Activated T-cell treated with anti-CD3 and anti-CD28 coated beads for 24 hours (primary cell): ENCODE results near the gene CD109.
"Not testable (repeated sequence)": the region's sequence is repeated elsewhere in the genome, so short reads cannot be mapped to it uniquely, and the experiment has no call there.

Experiments
- DNase-seq: peaks from one replicate; pipeline ENCODE4 v3.0.0-alpha.2; 2020; ENCODE audit warnings: low read depth

CD109 gene

GRCh38 chr6:73688351-73688750 is 7.7 kb upstream of the CD109 start:
- no peak for DNase-seq

DNA sequence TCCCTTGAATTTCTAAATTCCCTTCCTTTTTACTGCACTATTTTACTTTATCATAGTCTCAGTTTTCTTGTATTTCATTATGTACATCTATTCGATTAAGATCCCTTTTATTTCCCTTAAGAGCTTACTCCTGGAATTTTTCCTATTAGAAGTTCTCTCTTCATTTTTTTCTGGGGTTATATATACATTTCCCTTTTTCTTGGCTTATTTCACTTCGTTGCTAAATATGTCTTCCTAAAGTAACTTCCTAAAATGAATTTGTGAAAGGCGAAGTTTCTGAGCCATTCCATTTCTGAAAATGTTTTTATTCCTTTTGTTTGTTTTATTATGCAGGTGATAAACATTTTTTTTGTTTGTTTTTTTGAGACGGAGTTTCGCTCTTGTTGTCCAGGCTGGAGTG is 5.9 kb upstream of the CD109 start:
- DNase-seq = no peak

DNA sequence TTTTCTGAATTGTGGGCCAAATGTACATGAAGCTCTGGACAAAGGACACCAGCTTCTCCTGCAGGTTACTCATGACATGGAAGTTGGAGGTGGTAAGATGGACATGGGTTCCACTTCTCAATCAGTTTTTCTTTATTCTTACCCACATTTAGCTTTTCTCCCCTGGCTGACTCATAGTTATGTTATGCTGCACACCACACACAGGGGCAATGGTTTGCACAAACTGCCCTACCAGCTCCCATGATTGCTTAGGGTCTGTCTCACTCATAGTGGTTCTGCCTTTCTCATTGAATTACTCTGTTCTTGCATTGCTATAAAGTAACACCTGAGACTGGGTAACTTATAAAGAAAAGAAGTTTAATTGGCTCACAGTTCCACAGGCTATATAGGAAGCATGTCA is 4.5 kb upstream of the CD109 start:
- no peak for DNase-seq

GRCh38 chr6:73694711-73695411 is 1.1 kb upstream of the CD109 start:
- DNase-seq = no peak

- DNase-seq = no peak
These were observed 1.1 kb downstream of the CD109 start for GRCh38 chr6:73696966-73697655.

DNA sequence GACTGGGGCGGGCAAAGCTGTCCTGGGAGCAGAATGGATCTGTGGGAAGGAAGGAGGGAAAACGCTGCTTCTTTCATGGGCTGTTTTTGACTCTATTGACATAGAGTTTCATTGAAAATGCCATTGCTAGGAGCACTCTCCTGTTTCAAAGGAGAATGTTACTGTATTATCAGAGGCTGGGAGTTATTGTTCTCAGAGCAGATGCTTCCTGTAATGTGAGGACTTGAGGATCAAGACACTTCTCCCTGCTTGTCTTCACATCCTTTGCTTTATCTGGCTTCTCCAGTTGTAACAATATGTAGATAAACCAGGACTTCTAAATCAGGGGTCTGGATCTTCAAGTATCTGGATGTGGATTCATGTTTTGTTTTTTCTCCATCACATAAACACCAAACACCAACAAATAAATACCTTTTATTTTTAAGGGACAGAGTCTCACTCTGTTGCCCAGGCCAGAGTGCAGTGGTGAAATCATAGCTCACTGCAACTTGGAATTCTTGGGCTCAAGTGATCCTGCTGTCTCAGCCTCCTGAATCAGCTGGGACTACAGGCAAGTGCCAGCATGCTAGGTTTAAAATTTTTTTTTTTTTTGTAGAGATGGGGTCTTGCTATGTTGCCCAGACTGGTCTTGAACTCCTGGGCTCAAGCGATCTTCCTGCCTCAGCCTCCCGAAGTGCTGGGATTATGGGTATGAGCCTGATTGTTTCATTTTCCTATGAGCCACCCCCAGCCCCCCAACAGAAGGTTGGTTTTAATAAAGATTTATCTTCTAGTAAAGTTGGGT is 3.9 kb downstream of the CD109 start:
- no peak for DNase-seq

GRCh38 chr6:73702444-73702843 is 6.4 kb downstream of the CD109 start:
- DNase-seq = no peak

- no peak for DNase-seq
These were observed 7.5 kb downstream of the CD109 start for GRCh38 chr6:73703466-73703865.

- peak; percentile 23 for DNase-seq
These were observed 8.3 kb downstream of the CD109 start for GRCh38 chr6:73704260-73704659.

DNA sequence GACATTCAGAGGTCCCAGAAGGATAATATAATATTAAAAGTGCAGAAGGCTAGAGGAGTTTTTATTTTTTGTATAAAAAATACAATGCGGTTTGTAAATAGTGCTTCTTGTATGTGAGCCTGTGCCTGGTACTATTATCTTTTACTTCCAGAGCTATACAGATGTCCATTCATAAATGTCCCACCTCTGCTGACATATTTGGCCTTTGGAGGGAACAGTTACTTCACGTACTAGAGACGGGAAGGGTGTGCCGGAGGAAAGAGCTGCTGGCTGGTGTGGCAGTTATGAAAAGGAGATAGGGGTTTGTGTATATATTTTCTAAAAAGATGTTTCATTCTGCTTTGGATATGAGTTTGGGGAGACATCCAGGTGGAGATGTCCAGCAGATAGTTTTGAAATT is 8.8 kb downstream of the CD109 start:
- no peak for DNase-seq

GRCh38 chr6:73706971-73707370 is 11.0 kb downstream of the CD109 start:
- no peak for DNase-seq

DNA sequence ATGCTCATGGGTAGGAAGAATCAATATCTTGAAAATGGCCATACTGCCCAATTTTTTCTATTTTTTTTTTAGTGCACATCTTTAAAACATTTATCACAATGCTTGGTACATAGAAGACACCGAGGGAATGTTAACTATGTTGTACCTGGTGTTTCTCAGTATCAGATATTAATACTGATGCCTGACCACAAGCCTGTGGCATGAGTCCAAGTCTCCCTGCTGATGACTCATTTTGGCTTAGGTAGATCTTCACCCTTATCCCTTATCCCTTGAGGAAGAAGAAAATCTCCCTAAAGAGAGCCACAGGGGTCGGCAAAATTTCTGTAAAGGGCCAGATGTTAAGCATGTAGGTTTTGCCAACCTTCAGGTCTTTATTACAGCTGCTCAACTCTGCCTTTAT is 14.5 kb downstream of the CD109 start:
- DNase-seq = no peak

GRCh38 chr6:73710948-73711347 is 14.9 kb downstream of the CD109 start:
- no peak for DNase-seq

- DNase-seq = no peak
These were observed 16.7 kb downstream of the CD109 start for GRCh38 chr6:73712535-73713173.

GRCh38 chr6:73713426-73714147 is 17.6 kb downstream of the CD109 start:
- DNase-seq = no peak

- DNase-seq = not testable (repeated sequence)
These were observed 19.1 kb downstream of the CD109 start for GRCh38 chr6:73715111-73715508.

DNA sequence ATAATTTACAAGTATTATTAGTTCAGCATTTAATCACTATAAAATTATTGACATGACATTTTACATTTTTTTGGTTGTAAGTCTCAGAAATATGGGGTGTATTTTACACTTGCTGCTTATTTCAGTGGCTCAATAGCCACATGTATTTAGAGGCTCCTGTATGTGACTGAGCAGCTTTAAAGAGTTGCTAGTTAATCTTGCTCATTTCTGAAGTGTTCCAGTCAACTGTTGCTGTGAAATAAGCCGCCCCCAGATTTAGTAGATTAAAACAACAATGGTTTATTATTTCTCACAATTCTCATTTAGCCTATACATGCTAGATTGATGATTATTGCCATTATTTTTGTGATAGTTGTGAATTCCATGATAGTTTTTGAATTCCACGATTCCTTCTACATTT is 23.0 kb downstream of the CD109 start:
- DNase-seq = no peak

DNA sequence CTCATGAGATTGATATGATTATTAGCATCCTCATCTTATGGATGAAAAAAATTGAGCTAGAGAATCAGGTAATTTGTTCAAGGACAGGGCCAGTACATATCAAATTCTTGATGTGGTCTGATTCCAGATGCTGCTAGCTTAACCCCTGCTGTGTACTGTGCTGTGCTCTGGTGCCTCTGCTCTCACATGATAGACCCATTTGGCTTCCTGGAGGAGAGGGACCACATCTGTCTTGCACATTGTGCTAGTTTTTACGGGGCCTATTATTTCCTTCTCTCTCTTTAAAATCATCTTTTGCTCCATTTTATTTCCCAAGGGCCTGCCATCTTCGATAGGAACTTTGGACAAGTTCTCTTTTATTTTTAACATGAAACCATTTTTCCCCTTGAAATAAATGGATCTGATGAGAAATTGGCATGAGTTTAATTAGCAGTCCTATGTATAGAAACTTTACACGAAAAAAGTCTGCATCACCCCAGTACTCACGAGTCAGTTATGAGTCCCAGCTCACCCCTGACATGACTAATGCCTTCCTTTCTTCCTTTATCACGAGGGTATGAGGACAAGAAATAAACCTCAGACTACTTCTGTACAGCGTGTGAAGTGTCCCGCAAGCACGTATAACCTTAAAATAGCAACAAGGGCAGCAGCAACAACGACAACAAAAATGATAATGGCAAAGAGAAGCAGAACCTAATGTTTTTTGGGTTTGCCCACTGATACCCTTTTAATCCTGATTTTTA is 26.5 kb downstream of the CD109 start:
- DNase-seq = peak; percentile 12

GRCh38 chr6:73723480-73723879 is 27.5 kb downstream of the CD109 start:
- not testable (repeated sequence) for DNase-seq

DNA sequence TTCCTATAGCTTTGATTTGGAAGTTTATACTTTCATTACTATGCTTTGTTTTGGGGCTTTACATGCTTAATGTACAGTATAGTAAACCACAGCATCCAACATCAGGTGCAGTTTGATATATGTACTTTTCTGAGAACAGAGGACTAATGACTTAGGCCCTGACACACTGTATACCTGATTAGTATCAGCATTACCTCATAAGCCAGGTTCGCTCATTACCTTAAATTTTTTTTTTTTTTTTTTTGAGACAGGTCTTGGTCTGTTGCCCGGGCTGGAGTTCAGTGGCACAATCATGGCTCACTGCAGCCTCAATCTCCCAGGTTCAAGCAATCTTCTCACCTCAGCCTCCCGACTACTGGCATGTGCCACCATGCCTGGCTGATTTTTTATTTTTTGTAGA is 28.4 kb downstream of the CD109 start:
- no peak for DNase-seq

GRCh38 chr6:73725192-73725591 is 29.2 kb downstream of the CD109 start:
- DNase-seq = not testable (repeated sequence)
